GM23338 (cell line): Measurements from ENCODE around the gene ZNF891. TPM values are rescaled to one million over a fixed set of nuclear protein-coding genes. Genes with fewer than 3 reads are reported as not detected.

Experiments
- ATAC-seq: fragments of 200-7000 bp; cut with Tn5 transposase; 3 replicates; pipeline ENCODE4 v1.9.1; 2020
- DNase-seq: peaks from one replicate; pipeline ENCODE4 v3.0.0-alpha.2; 2015; ENCODE audit warnings: low spot score
- H2AFZ ChIP-seq: fragments of 200-600 bp; sonication (generic); 2 replicates; pipeline ENCODE4 v1.8.0; 2016; ENCODE audit warnings: antibody characterized with exemption, mild to moderate bottlenecking, moderate library complexity
- H3F3A ChIP-seq: fragments of 200-600 bp; sonication (generic); replicated peaks from 2 replicates; pipeline ENCODE4 v1.8.0; 2017; ENCODE audit warnings: antibody characterized with exemption, mixed run types, low read depth
- H3K27ac ChIP-seq: fragments of 200-600 bp; sonication (generic); 2 replicates; pipeline ENCODE4 v1.6.1; 2016; ENCODE audit warnings: low read depth
- H3K27me3 ChIP-seq: fragments of 200-600 bp; sonication (generic); 2 replicates; pipeline ENCODE4 v1.8.0; 2016; ENCODE audit warnings: mild to moderate bottlenecking, mixed run types, moderate library complexity; ENCODE audit not compliant: insufficient read depth
- H3K36me3 ChIP-seq: fragments of 200-600 bp; sonication (generic); 2 replicates; pipeline ENCODE4 v1.8.0; 2016; ENCODE audit warnings: mild to moderate bottlenecking; ENCODE audit not compliant: insufficient read depth
- H3K4me1 ChIP-seq: fragments of 200-600 bp; sonication (generic); 2 replicates; pipeline ENCODE4 v1.8.0; 2016; ENCODE audit warnings: mild to moderate bottlenecking, moderate library complexity; ENCODE audit not compliant: insufficient read depth
- H3K4me2 ChIP-seq: fragments of 200-600 bp; sonication (generic); 2 replicates; pipeline ENCODE4 v1.7.1; 2017; ENCODE audit warnings: mixed run types
- H3K4me3 ChIP-seq: fragments of 200-600 bp; sonication (generic); 2 replicates; pipeline ENCODE4 v1.6.1; 2016; ENCODE audit warnings: mixed run types
- H3K79me2 ChIP-seq: fragments of 200-600 bp; sonication (generic); replicated peaks from 2 replicates; pipeline ENCODE4 v1.8.0; 2017; ENCODE audit warnings: mild to moderate bottlenecking; ENCODE audit not compliant: insufficient read depth
- H3K9me2 ChIP-seq: fragments of 200-600 bp; sonication (generic); 2 replicates; pipeline ENCODE4 v1.8.0; 2017; ENCODE audit not compliant: insufficient read depth
- H4K20me1 ChIP-seq: fragments of 200-600 bp; sonication (generic); replicated peaks from 2 replicates; pipeline ENCODE4 v1.8.0; 2017; ENCODE audit warnings: mild to moderate bottlenecking; ENCODE audit not compliant: insufficient read depth
- H3K27ac Mint-ChIP-seq: 2 replicates; pipeline ENCODE4 v1.8.0; 2020; ENCODE audit warnings: inconsistent platforms, mild to moderate bottlenecking, moderate library complexity, mixed read lengths
- H3K27me3 Mint-ChIP-seq: 3 replicates; pipeline ENCODE4 v1.8.0; 2022; ENCODE audit warnings: low read depth, mild to moderate bottlenecking, moderate library complexity, mixed read lengths, inconsistent platforms; ENCODE audit not compliant: insufficient read depth, poor library complexity
- H3K36me3 Mint-ChIP-seq: 3 replicates; pipeline ENCODE4 v1.8.0; 2021; ENCODE audit warnings: low read depth, mild to moderate bottlenecking, inconsistent platforms, moderate library complexity, mixed read lengths
- H3K4me1 Mint-ChIP-seq: 3 replicates; pipeline ENCODE4 v1.8.0; 2020; ENCODE audit warnings: mild to moderate bottlenecking, inconsistent platforms, mixed read lengths
- H3K4me3 Mint-ChIP-seq: 3 replicates; pipeline ENCODE4 v1.8.0; 2021; ENCODE audit warnings: moderate library complexity, mild to moderate bottlenecking, inconsistent platforms, mixed read lengths
- H3K9me3 Mint-ChIP-seq: 3 replicates; pipeline ENCODE4 v1.8.0; 2020; ENCODE audit warnings: moderate library complexity, mild to moderate bottlenecking, inconsistent platforms, mixed read lengths
- CREB1 ChIP-seq: fragments of 250-450 bp; sonication (Bioruptor Pico); IDR thresholded peaks from 2 replicates; pipeline ENCODE4 v1.5.0; 2020; ENCODE audit warnings: low read depth, mild to moderate bottlenecking, moderate library complexity
- EZH2 ChIP-seq: fragments of 200-600 bp; sonication (generic); IDR thresholded peaks from one replicate; pipeline ENCODE4 v1.8.0; 2017; ENCODE audit warnings: antibody characterized with exemption, mild to moderate bottlenecking, low read depth; ENCODE audit not compliant: unreplicated experiment
- EZH2phosphoT487 ChIP-seq: fragments of 200-600 bp; sonication (generic); IDR thresholded peaks from one replicate; pipeline ENCODE4 v1.8.1; 2018; ENCODE audit warnings: antibody characterized with exemption; ENCODE audit not compliant: unreplicated experiment
- JUNB ChIP-seq: IDR thresholded peaks from one replicate; pipeline ENCODE4 v1.6.1; 2016; ENCODE audit warnings: antibody characterized with exemption; ENCODE audit not compliant: unreplicated experiment
- POLR2AphosphoS5 ChIP-seq: IDR thresholded peaks from 2 replicates; pipeline ENCODE4 v1.6.1; 2016; ENCODE audit warnings: antibody characterized with exemption, low read depth
- ZNF331 ChIP-seq: fragments of 250-450 bp; sonication (Bioruptor Pico); IDR thresholded peaks from 2 replicates; pipeline ENCODE4 v1.5.0; 2020; ENCODE audit warnings: low read depth, mild to moderate bottlenecking, moderate library complexity
- polyA plus RNA-seq: library from polyadenylated mRNA; unstranded; fragments of >200 nt; fragmentation: Nextera tagmentation; extraction: Ambion mirVana; gene quantifications from 2 replicates; pipeline ENCODE4 v1.2.1, GENCODE V29; 2016
- total RNA-seq: library from RNA; depleted of rRNA; stranded (reverse); fragments of >200 nt; shearing (Covaris generic); gene quantifications from 2 replicates; pipeline ENCODE4 v1.2.3, GENCODE V29; 2014
- TF ChIP-seq, protein P1 (sequence below), 2 experiments: fragments of 200-600 bp in 1 of 2; sonication (generic) in 1 of 2; conservative IDR thresholded peaks; 2 replicates each; pipeline versions ENCODE4 v1.5.1 to v1.6.1; 2016 to 2017; ENCODE audit warnings: antibody characterized with exemption in 2 of 2, low read depth in 2 of 2, mild to moderate bottlenecking in 2 of 2, moderate library complexity in 1 of 2
- TF ChIP-seq, protein P2 (sequence below): IDR thresholded peaks from 2 replicates; pipeline ENCODE4 v1.6.1; 2016; ENCODE audit warnings: antibody characterized with exemption
- TF ChIP-seq, protein P3 (sequence below): fragments of 250-450 bp; sonication (Bioruptor Pico); IDR thresholded peaks from 2 replicates; pipeline ENCODE4 v1.5.0; 2020; ENCODE audit warnings: mild to moderate bottlenecking, moderate library complexity

ZNF891 gene
- total and polyA plus RNA-seq, 2 experiments from 2014 or later, result 1.8 to 5.4 TPM

DNA sequence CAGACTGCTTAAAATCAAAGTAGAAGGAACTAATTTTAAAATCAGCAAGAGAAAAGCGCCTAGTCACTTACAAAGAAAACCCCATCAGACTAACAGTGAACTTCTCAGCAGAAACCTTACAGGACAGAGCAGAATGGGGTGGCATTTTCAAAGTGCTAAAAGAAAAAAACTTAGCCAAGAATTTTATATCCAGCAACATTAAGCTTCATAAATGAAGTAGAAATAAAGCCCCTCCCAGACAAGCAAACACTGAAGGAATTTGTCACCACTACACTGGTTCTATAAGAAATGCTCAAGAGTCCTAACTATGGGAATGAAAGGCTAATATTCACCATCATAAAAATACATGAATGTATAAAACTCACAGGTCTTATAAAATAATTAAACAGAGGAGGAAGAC, 44.8 kb upstream of the ZNF891 start:
- no peak for ATAC-seq
- Histone ChIP-seq H3K9me2 (no peaks in the 10 kb centered on the region), H3K79me2 (no peaks in the 10 kb centered on the region), H2AFZ (no peak overlapping the region), H3K4me2 (no peak overlapping the region), H3K27ac (no peak overlapping the region), H3K4me1 (no peaks in the 10 kb centered on the region), H3K36me3 (0 out of 2 replicates have a peak, but pooled peaks cover 7% of the 10 kb centered on the region), H3K4me3 (no peak overlapping the region), H4K20me1 (no peaks in the 10 kb centered on the region), H3F3A (no peaks in the 10 kb centered on the region), H3K27me3 (no peaks in the 10 kb centered on the region)
- Mint-ChIP-seq H3K27me3 (peaks cover 4% of the 10 kb centered on the region), H3K36me3 (peaks cover 34% of the 10 kb centered on the region), H3K4me1 (no peaks in the 10 kb centered on the region), H3K27ac (no peak overlapping the region), H3K9me3 (peaks cover 91% of the 10 kb centered on the region), H3K4me3 (no peak overlapping the region)
- no peak for DNase-seq
- TF ChIP-seq EZH2, result no peak
- TF ChIP-seq ZNF331 (CRISPR knock-in tag), result no peak
- TF ChIP-seq EZH2phosphoT487, result no peak
- no peak for TF ChIP-seq CREB1
- TF ChIP-seq JUNB, result no peak
- TF ChIP-seq POLR2AphosphoS5, result no peak
- TF ChIP-seq, protein P1, sequence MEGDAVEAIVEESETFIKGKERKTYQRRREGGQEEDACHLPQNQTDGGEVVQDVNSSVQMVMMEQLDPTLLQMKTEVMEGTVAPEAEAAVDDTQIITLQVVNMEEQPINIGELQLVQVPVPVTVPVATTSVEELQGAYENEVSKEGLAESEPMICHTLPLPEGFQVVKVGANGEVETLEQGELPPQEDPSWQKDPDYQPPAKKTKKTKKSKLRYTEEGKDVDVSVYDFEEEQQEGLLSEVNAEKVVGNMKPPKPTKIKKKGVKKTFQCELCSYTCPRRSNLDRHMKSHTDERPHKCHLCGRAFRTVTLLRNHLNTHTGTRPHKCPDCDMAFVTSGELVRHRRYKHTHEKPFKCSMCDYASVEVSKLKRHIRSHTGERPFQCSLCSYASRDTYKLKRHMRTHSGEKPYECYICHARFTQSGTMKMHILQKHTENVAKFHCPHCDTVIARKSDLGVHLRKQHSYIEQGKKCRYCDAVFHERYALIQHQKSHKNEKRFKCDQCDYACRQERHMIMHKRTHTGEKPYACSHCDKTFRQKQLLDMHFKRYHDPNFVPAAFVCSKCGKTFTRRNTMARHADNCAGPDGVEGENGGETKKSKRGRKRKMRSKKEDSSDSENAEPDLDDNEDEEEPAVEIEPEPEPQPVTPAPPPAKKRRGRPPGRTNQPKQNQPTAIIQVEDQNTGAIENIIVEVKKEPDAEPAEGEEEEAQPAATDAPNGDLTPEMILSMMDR (conservative IDR thresholded peaks at IDR 0.05; ENCODE audit: low read depth in 2 of 2), result no peak
- TF ChIP-seq, protein P2, sequence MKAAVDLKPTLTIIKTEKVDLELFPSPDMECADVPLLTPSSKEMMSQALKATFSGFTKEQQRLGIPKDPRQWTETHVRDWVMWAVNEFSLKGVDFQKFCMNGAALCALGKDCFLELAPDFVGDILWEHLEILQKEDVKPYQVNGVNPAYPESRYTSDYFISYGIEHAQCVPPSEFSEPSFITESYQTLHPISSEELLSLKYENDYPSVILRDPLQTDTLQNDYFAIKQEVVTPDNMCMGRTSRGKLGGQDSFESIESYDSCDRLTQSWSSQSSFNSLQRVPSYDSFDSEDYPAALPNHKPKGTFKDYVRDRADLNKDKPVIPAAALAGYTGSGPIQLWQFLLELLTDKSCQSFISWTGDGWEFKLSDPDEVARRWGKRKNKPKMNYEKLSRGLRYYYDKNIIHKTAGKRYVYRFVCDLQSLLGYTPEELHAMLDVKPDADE, result no peak
- TF ChIP-seq, protein P3, sequence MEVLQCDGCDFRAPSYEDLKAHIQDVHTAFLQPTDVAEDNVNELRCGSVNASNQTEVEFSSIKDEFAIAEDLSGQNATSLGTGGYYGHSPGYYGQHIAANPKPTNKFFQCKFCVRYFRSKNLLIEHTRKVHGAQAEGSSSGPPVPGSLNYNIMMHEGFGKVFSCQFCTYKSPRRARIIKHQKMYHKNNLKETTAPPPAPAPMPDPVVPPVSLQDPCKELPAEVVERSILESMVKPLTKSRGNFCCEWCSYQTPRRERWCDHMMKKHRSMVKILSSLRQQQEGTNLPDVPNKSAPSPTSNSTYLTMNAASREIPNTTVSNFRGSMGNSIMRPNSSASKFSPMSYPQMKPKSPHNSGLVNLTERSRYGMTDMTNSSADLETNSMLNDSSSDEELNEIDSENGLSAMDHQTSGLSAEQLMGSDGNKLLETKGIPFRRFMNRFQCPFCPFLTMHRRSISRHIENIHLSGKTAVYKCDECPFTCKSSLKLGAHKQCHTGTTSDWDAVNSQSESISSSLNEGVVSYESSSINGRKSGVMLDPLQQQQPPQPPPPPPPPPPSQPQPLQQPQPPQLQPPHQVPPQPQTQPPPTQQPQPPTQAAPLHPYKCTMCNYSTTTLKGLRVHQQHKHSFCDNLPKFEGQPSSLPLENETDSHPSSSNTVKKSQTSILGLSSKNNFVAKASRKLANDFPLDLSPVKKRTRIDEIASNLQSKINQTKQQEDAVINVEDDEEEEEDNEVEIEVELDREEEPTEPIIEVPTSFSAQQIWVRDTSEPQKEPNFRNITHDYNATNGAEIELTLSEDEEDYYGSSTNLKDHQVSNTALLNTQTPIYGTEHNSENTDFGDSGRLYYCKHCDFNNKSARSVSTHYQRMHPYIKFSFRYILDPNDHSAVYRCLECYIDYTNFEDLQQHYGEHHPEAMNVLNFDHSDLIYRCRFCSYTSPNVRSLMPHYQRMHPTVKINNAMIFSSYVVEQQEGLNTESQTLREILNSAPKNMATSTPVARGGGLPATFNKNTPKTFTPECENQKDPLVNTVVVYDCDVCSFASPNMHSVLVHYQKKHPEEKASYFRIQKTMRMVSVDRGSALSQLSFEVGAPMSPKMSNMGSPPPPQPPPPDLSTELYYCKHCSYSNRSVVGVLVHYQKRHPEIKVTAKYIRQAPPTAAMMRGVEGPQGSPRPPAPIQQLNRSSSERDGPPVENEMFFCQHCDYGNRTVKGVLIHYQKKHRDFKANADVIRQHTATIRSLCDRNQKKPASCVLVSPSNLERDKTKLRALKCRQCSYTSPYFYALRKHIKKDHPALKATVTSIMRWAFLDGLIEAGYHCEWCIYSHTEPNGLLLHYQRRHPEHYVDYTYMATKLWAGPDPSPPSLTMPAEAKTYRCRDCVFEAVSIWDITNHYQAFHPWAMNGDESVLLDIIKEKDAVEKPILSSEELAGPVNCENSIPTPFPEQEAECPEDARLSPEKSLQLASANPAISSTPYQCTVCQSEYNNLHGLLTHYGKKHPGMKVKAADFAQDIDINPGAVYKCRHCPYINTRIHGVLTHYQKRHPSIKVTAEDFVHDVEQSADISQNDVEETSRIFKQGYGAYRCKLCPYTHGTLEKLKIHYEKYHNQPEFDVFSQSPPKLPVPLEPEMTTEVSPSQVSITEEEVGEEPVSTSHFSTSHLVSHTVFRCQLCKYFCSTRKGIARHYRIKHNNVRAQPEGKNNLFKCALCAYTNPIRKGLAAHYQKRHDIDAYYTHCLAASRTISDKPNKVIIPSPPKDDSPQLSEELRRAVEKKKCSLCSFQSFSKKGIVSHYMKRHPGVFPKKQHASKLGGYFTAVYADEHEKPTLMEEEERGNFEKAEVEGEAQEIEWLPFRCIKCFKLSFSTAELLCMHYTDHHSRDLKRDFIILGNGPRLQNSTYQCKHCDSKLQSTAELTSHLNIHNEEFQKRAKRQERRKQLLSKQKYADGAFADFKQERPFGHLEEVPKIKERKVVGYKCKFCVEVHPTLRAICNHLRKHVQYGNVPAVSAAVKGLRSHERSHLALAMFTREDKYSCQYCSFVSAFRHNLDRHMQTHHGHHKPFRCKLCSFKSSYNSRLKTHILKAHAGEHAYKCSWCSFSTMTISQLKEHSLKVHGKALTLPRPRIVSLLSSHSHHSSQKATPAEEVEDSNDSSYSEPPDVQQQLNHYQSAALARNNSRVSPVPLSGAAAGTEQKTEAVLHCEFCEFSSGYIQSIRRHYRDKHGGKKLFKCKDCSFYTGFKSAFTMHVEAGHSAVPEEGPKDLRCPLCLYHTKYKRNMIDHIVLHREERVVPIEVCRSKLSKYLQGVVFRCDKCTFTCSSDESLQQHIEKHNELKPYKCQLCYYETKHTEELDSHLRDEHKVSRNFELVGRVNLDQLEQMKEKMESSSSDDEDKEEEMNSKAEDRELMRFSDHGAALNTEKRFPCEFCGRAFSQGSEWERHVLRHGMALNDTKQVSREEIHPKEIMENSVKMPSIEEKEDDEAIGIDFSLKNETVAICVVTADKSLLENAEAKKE, result no peak
